ENCODE measurements around the gene FUS.
"Not testable (repeated sequence)": the region's sequence is repeated elsewhere in the genome, so short reads cannot be mapped to it uniquely, and the experiment has no call there.

FUS gene

DNA sequence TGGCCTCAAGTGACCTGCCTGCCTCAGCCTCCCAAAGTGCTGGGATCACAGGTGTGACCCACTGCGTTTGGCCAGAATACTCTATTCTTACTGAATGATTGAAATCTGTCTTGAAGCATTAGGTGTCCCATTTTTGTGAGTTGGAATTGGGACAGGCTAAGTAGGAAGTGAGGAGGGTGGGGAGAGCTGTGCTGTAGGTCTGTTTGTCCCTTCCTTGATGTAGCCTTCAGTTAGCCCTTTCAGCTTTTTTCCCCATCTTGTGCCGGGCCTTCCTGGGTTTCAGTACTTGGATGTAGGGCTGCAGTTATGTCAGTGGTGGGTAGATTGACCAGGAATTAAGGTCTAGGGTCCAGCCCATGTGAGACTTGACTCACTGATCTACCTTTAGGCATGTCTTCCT, 13.9 kb downstream of the FUS start:
- Histone ChIP-seq H3K4me1 (ENCODE audit: control insufficient read depth, insufficient read depth, low read length, poor library complexity, severe bottlenecking) (no peaks in the 10 kb centered on the region), H3K9me3 (ENCODE audit: control insufficient read depth, low read length) (no peaks in the 10 kb centered on the region), H3K27ac (ENCODE audit: insufficient read depth, low read length, poor library complexity, severe bottlenecking) (no peak overlapping the region), H3K36me3 (ENCODE audit: control insufficient read depth, insufficient read depth, low read length) (peaks cover 69% of the 10 kb centered on the region), H3K27me3 (replicated peaks; ENCODE audit: control insufficient read depth, insufficient read depth, low read length, poor library complexity, severe bottlenecking) (no peaks in the 10 kb centered on the region), H3K4me3 (ENCODE audit: insufficient read depth, low read depth, low read length, poor library complexity, severe bottlenecking) (no peak overlapping the region)
- no peak for DNase-seq

DNA sequence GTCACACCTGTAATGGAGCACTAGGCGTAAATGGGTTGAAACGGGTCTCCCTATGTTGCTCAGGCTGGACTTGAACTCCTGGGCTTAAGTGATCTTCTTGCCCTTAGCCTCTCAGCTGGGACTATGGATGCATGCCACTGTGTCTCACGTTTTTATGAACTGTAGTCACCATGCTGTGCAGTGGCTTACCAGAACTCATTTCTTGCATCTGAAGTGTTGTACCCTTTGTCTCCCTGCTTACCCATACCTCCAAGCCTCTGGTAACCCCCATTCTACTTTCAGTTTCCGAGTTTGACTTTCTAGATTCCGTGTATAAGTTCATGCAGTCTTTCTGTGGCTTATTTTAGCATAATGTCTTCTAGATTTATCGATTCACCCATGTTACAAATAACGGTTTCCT, 15.0 kb downstream of the FUS start:
- peaks cover 59% of the 10 kb centered on the region for H3K36me3 ChIP-seq (ENCODE audit: control insufficient read depth, insufficient read depth, low read length)
- no peak overlapping the region for H3K27ac ChIP-seq (ENCODE audit: insufficient read depth, low read length, poor library complexity, severe bottlenecking)
- H3K4me1 ChIP-seq (ENCODE audit: control insufficient read depth, insufficient read depth, low read length, poor library complexity, severe bottlenecking) = peaks cover 6% of the 10 kb centered on the region
- no peaks in the 10 kb centered on the region for H3K9me3 ChIP-seq (ENCODE audit: control insufficient read depth, low read length)
- H3K27me3 ChIP-seq (replicated peaks; ENCODE audit: control insufficient read depth, insufficient read depth, low read length, poor library complexity, severe bottlenecking) = no peaks in the 10 kb centered on the region
- no peak overlapping the region for H3K4me3 ChIP-seq (ENCODE audit: insufficient read depth, low read depth, low read length, poor library complexity, severe bottlenecking)
- no peak for DNase-seq

- not testable (repeated sequence) for H3K9me3 ChIP-seq (ENCODE audit: control insufficient read depth, low read length); H3K4me3 ChIP-seq (ENCODE audit: insufficient read depth, low read depth, low read length, poor library complexity, severe bottlenecking); DNase-seq; H3K27ac ChIP-seq (ENCODE audit: insufficient read depth, low read length, poor library complexity, severe bottlenecking); H3K27me3 ChIP-seq (replicated peaks; ENCODE audit: control insufficient read depth, insufficient read depth, low read length, poor library complexity, severe bottlenecking)
- Histone ChIP-seq H3K36me3 (ENCODE audit: control insufficient read depth, insufficient read depth, low read length) (peaks cover 49% of the 10 kb centered on the region), H3K4me1 (ENCODE audit: control insufficient read depth, insufficient read depth, low read length, poor library complexity, severe bottlenecking) (peaks cover 16% of the 10 kb centered on the region)
These were observed 15.9 kb downstream of the FUS start for GRCh38 chr16:31195861-31196260.

DNA sequence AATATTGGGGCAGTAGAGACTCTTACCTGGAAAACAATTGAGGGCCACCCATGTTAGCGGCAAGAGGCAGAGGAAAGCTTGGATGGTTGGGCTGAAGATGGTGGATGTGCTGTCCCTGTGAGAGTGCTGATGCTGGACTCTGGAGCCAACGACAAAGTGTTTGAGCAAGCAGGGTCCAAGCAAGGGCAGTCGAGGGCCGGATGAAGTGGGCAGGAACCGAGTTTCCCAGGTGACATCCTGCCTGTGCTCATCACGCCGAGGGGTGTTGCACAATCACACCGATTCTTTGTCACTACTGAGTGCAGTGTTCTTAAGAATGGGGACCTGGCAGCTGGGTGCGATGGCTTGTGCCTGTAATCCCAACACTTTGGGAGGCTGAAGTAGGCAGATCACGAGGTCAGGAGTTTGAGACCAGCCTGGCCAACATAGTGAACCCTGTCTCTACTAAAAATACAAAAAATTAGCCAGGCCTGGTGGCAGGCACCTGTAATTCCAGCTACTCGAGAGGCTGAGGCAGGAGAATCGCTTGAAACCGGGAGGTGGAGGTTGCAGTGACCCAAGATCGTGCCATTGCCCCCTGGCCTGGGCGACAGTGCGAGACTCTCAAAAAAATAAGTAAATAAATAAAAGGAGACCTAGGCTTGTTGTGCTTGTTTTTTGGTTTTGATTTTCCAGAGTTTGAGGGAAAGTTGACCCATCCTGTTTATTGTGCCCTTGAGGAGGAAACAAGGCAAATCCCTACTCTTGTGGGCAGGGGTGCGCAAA, 16.6 kb downstream of the FUS start:
- no peak for DNase-seq
- Histone ChIP-seq H3K36me3 (ENCODE audit: control insufficient read depth, insufficient read depth, low read length) (peaks cover 43% of the 10 kb centered on the region), H3K4me3 (ENCODE audit: insufficient read depth, low read depth, low read length, poor library complexity, severe bottlenecking) (no peak overlapping the region)

GRCh38 chr16:31198207-31198882, 18.4 kb downstream of the FUS start:
- DNase-seq = no peak
- Histone ChIP-seq H3K4me1 (ENCODE audit: control insufficient read depth, insufficient read depth, low read length, poor library complexity, severe bottlenecking) (peaks cover 34% of the 10 kb centered on the region), H3K4me3 (ENCODE audit: insufficient read depth, low read depth, low read length, poor library complexity, severe bottlenecking) (no peak overlapping the region), H3K36me3 (ENCODE audit: control insufficient read depth, insufficient read depth, low read length) (peaks cover 26% of the 10 kb centered on the region), H3K9me3 (ENCODE audit: control insufficient read depth, low read length) (no peaks in the 10 kb centered on the region), H3K27ac (ENCODE audit: insufficient read depth, low read length, poor library complexity, severe bottlenecking) (no peak overlapping the region), H3K27me3 (replicated peaks; ENCODE audit: control insufficient read depth, insufficient read depth, low read length, poor library complexity, severe bottlenecking) (no peaks in the 10 kb centered on the region)

More for the DNA sequence above, 16.6 kb downstream of the FUS start:
- H3K27ac ChIP-seq (ENCODE audit: insufficient read depth, low read length, poor library complexity, severe bottlenecking) = no peak overlapping the region
- H3K4me1 ChIP-seq (ENCODE audit: control insufficient read depth, insufficient read depth, low read length, poor library complexity, severe bottlenecking) = peaks cover 22% of the 10 kb centered on the region
- H3K9me3 ChIP-seq (ENCODE audit: control insufficient read depth, low read length) = no peaks in the 10 kb centered on the region
- no peaks in the 10 kb centered on the region for H3K27me3 ChIP-seq (replicated peaks; ENCODE audit: control insufficient read depth, insufficient read depth, low read length, poor library complexity, severe bottlenecking)

DNA sequence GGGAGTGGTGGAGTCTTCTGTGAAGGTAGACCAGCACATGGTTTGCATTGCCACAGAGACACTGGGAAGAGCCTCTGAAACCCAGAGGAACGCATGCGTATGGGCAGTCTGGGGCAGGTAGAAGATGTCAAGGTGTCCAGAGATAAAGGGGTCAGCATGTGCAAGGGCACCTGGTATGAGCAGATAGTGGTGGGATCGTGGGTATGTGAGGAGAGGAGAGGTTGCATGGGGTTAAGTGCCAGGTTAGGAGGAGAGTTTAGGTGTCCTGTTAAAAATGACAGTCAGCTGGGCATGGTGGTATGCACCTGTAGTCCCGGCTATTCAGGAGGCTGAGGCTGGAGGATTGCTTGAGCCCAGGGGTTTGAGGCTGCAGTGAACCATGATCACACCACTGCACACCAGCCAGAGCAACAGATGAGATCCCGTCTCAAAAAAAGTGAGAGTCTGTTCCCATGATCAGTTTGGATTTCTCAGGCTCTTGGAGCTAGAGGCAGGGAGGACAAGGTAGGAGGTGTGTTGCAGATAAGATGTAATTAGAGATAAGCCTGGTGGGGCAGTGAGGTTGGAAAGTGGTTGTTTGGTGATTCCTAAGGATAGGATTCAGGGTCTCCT, 19.6 kb downstream of the FUS start:
- Histone ChIP-seq H3K4me1 (ENCODE audit: control insufficient read depth, insufficient read depth, low read length, poor library complexity, severe bottlenecking) (peaks cover 34% of the 10 kb centered on the region), H3K27ac (ENCODE audit: insufficient read depth, low read length, poor library complexity, severe bottlenecking) (no peak overlapping the region), H3K4me3 (ENCODE audit: insufficient read depth, low read depth, low read length, poor library complexity, severe bottlenecking) (no peak overlapping the region), H3K9me3 (ENCODE audit: control insufficient read depth, low read length) (no peaks in the 10 kb centered on the region), H3K36me3 (ENCODE audit: control insufficient read depth, insufficient read depth, low read length) (peaks cover 16% of the 10 kb centered on the region), H3K27me3 (replicated peaks; ENCODE audit: control insufficient read depth, insufficient read depth, low read length, poor library complexity, severe bottlenecking) (no peaks in the 10 kb centered on the region)
- DNase-seq = no peak

DNA sequence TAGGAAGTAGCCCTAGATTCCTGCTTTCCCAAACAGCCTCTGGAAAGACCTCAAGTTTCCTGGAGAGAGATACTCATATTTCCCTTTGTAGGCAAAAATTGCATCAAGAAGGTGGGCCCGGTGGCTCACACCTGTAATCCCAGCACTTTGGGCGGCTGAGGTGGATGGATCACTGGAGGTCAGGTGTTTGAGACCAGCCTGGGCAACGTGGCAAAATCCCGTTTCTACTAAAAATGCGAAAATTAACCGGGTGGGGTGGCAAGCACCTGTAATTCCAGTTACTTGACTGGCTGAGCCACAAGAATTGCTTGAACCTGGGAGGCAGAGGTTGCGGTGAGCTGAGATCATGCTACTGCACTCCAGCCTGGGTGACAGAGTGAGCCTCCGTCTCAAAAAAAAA, 20.2 kb downstream of the FUS start:
- H3K4me3 ChIP-seq (ENCODE audit: insufficient read depth, low read depth, low read length, poor library complexity, severe bottlenecking) = not testable (repeated sequence)

DNA sequence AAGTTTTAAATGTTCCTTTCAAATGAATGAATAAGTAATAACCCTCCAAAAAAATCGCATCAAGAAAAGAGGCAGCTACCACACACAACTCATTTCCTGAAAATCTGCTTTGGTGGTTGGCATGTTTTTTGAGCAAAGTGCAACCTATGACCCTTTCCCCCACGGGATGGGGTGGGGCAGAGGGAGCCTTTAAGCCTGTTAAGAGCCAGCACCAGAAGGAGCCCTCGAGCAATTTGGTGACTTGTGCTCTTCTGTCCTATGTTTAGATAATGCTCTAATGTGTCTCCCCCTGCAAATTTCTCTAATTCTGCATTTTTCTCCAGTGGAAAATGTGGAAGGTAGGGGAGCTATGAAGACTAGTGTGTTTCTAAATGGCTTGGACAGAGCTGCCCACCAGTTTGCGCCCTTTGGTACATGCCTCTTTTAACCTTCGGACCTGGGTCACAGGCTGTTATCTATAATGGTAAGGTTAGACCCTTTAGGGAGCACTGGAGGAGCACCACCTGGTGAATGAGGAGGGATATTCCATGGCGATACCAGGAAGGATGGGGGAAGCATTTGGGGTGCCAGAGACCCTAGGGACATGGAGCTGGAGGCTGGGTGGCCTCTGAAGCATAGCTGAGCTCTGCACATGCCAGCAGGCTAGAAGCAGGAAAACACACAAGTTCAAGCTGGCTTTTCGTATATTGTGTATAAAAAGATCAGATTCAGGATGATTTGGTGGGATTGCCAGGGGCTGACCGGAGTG, 21.1 kb downstream of the FUS start:
- peaks cover 4% of the 10 kb centered on the region for H3K36me3 ChIP-seq (ENCODE audit: control insufficient read depth, insufficient read depth, low read length)
- no peaks in the 10 kb centered on the region for H3K9me3 ChIP-seq (ENCODE audit: control insufficient read depth, low read length)
- H3K27ac ChIP-seq (ENCODE audit: insufficient read depth, low read length, poor library complexity, severe bottlenecking) = peak overlapping the region; percentile 53
- peak in 2 of 3 donors; percentile 26 to 31 for DNase-seq
- H3K27me3 ChIP-seq (replicated peaks; ENCODE audit: control insufficient read depth, insufficient read depth, low read length, poor library complexity, severe bottlenecking) = no peaks in the 10 kb centered on the region
- peak overlapping the region; percentile 87 for H3K4me3 ChIP-seq (ENCODE audit: insufficient read depth, low read depth, low read length, poor library complexity, severe bottlenecking)
- H3K4me1 ChIP-seq (ENCODE audit: control insufficient read depth, insufficient read depth, low read length, poor library complexity, severe bottlenecking) = peaks cover 34% of the 10 kb centered on the region

More for the DNA sequence above, 20.2 kb downstream of the FUS start:
- Histone ChIP-seq H3K4me1 (ENCODE audit: control insufficient read depth, insufficient read depth, low read length, poor library complexity, severe bottlenecking) (peaks cover 34% of the 10 kb centered on the region), H3K36me3 (ENCODE audit: control insufficient read depth, insufficient read depth, low read length) (peaks cover 11% of the 10 kb centered on the region)
- DNase-seq; H3K27ac ChIP-seq (ENCODE audit: insufficient read depth, low read length, poor library complexity, severe bottlenecking); H3K27me3 ChIP-seq (replicated peaks; ENCODE audit: control insufficient read depth, insufficient read depth, low read length, poor library complexity, severe bottlenecking); H3K9me3 ChIP-seq (ENCODE audit: control insufficient read depth, low read length): not testable (repeated sequence)

GRCh38 chr16:31201582-31202413, 21.9 kb downstream of the FUS start:
- Histone ChIP-seq H3K36me3 (ENCODE audit: control insufficient read depth, insufficient read depth, low read length) (no peaks in the 10 kb centered on the region), H3K4me3 (ENCODE audit: insufficient read depth, low read depth, low read length, poor library complexity, severe bottlenecking) (peak overlapping the region; percentile 87), H3K4me1 (ENCODE audit: control insufficient read depth, insufficient read depth, low read length, poor library complexity, severe bottlenecking) (peaks cover 34% of the 10 kb centered on the region), H3K9me3 (ENCODE audit: control insufficient read depth, low read length) (no peaks in the 10 kb centered on the region), H3K27ac (ENCODE audit: insufficient read depth, low read length, poor library complexity, severe bottlenecking) (peak overlapping the region; percentile 53), H3K27me3 (replicated peaks; ENCODE audit: control insufficient read depth, insufficient read depth, low read length, poor library complexity, severe bottlenecking) (no peaks in the 10 kb centered on the region)
- DNase-seq = peak in 2 of 3 donors; percentile 21 to 28

All from effector memory CD4-positive, alpha-beta T cell (primary cell).